ENCODE data around the gene GNG7. TPM values are rescaled to one million over a fixed set of nuclear protein-coding genes. Genes with fewer than 3 reads are reported as not detected.

Gene GNG7
- total and polyA plus RNA-seq, 2 donors (not counting 3 experiments of a cell fraction or from before 2014, with no cell fraction given) = 0.29 to 0.84 TPM

- Histone ChIP-seq H3K9me3 (replicated peaks; ENCODE audit: control insufficient read depth, insufficient read depth, low read length) (no peaks in the 10 kb centered on the region), H3K27me3 (ENCODE audit: control insufficient read depth in 2 of 2, insufficient read depth in 2 of 2, low read length in 2 of 2) (peaks cover 3 to 4% of the 10 kb centered on the region in 2 experiments), H3K79me2 (ENCODE audit: control insufficient read depth, insufficient read depth, low read length) (no peaks in the 10 kb centered on the region), H3K4me2 (ENCODE audit: insufficient read depth, low read length) (no peak overlapping the region), H3K4me1 (ENCODE audit: control insufficient read depth, extremely low read depth, insufficient read depth, low read length) (peaks cover 3% of the 10 kb centered on the region), H3K9ac (replicated peaks; ENCODE audit: extremely low read depth, insufficient read depth, low read length) (no peak overlapping the region), H4K20me1 (replicated peaks; ENCODE audit: control insufficient read depth, extremely low read depth, insufficient read depth, low read length) (no peaks in the 10 kb centered on the region), H3K27ac (ENCODE audit: insufficient read depth, low read depth, low read length) (no peak overlapping the region), H3K4me3 (replicated peaks in 1 of 3; ENCODE audit: insufficient read depth in 1 of 3, low read depth in 1 of 3, low read length in 3 of 3) (no peak overlapping the region), H3K36me3 (ENCODE audit: control insufficient read depth in 2 of 2, extremely low read depth in 1 of 2, insufficient read depth in 2 of 2, low read length in 2 of 2) (no peaks in the 10 kb centered on the region), H3K9me1 (replicated peaks; ENCODE audit: control insufficient read depth, extremely low read depth, insufficient read depth, low read length) (no peaks in the 10 kb centered on the region), H2AFZ (ENCODE audit: low read depth, low read length) (no peak overlapping the region)
- dilution Hi-C loops (cut with MboI; ENCODE audit: extremely low pct_ligation_motif_present, low sequenced_read_pairs) (no loop called here), intact Hi-C loops (cut with micrococcal nuclease) (no loop called here)
- FAIRE-seq (no peak), DNase-seq (ENCODE audit: low read depth, low spot score) (no peak)
- no peak for TF ChIP-seq JUN (IDR thresholded peaks at IDR 0.05; ENCODE audit: borderline replicate concordance, insufficient read depth, insufficient read length, low read depth)
- TF ChIP-seq POLR2A (IDR thresholded peaks at IDR 0.05; ENCODE audit: low read depth, low read length) = no peak
- no peak for TF ChIP-seq POLR2AphosphoS5 (IDR thresholded peaks at IDR 0.05; ENCODE audit: insufficient read depth, low read depth, low read length)
- TF ChIP-seq MAX (IDR thresholded peaks at IDR 0.05; ENCODE audit: insufficient read depth, insufficient read length) = no peak
- TF ChIP-seq FOS (IDR thresholded peaks at IDR 0.05; ENCODE audit: borderline replicate concordance, insufficient read depth, low read length) = no peak
- TF ChIP-seq GATA2 (IDR thresholded peaks at IDR 0.05; ENCODE audit: insufficient read depth, insufficient read length, low read depth, low read length) = no peak
- no peak for TF ChIP-seq EZH2 (IDR thresholded peaks at IDR 0.05; ENCODE audit: borderline replicate concordance, low read depth, low read length, severe bottlenecking)
- TF ChIP-seq MYC (IDR thresholded peaks at IDR 0.05; ENCODE audit: low read depth, low read length) = no peak
- no peak for TF ChIP-seq CTCF (IDR thresholded peaks at IDR 0.05; ENCODE audit: extremely low read depth in 1 of 2, insufficient read depth in 1 of 2, low read depth in 1 of 2, low read length in 2 of 2)
- BruUV-seq (replicated peaks) = no TSS peak
- POLR2A ChIA-PET = no interaction called here
- CTCF ChIA-PET = no interaction called here
Measured at GRCh38 chr19:2586196-2586595, 116.3 kb downstream of the GNG7 start.

Measured in endothelial cell of umbilical vein (primary cell).